Cardiac fibroblast (primary cell): Measurements from ENCODE around the gene ZRSR2.
"Not testable (repeated sequence)": the region's sequence is repeated elsewhere in the genome, so short reads cannot be mapped to it uniquely, and the experiment has no call there.

Experiments
- DNase-seq, 2 donors: peaks; one replicate each; pipeline versions ENCODE4 v3.0.0 to v3.0.0-alpha.2; 2010; ENCODE audit warnings: low read depth in 2 of 2
- H3K4me3 ChIP-seq, 2 donors: replicated peaks in 1 of 2; 1 replicate in 1 of 2; 2 replicates in 1 of 2; pipeline ENCODE4 v1.5.1; 2011; ENCODE audit warnings: low read depth in 2 of 2, low read length in 2 of 2, mild to moderate bottlenecking in 2 of 2, moderate library complexity in 1 of 2
- CTCF ChIP-seq: IDR thresholded peaks from one replicate; pipeline ENCODE4 v1.5.1; 2011; ENCODE audit warnings: low read depth, mild to moderate bottlenecking, low read length, inconsistent platforms

ZRSR2 gene

GRCh38 chrX:15789979-15790768, at the start of gene ZRSR2:
TSS of gene ZRSR2 (plus strand) at chrX:15790484. CDS start at chrX:15790496, 12 bp downstream.
- H3K4me3 ChIP-seq = peak within 1 kb of the TSS; percentile 73 to 82
- TF ChIP-seq CTCF = no peak
- peak; percentile 68 to 71 for DNase-seq

- TF ChIP-seq CTCF = no peak
- H3K4me3 ChIP-seq = no peak overlapping the region
- peak in 1 of 2 donors; percentile 27 for DNase-seq
Observed at GRCh38 chrX:15744181-15744867, 46.0 kb upstream of the ZRSR2 start.

GRCh38 chrX:15745179-15745578, 45.1 kb upstream of the ZRSR2 start:
- peak; percentile 29 to 34 for DNase-seq
- no peak for TF ChIP-seq CTCF
- H3K4me3 ChIP-seq = no peak overlapping the region

- not testable (repeated sequence) for DNase-seq, H3K4me3 ChIP-seq
Observed at GRCh38 chrX:15746651-15747050, 43.6 kb upstream of the ZRSR2 start.

GRCh38 chrX:15747626-15748173, 42.6 kb upstream of the ZRSR2 start:
- H3K4me3 ChIP-seq = no peak overlapping the region
- DNase-seq = no peak
- TF ChIP-seq CTCF = no peak

- H3K4me3 ChIP-seq = no peak overlapping the region
- DNase-seq = no peak
- no peak for TF ChIP-seq CTCF
Observed at GRCh38 chrX:15748841-15749240, 41.4 kb upstream of the ZRSR2 start.
